SIG-M5 treated with dmso at 0.1 percent for 504 hours (cell line): ENCODE data around the gene SLC15A3.
A peak's percentile ranks its signal among the peaks of the same experiment; 100 is the strongest.

ENCODE experiments used
- DNase-seq: peaks from one replicate; lab custom pipeline; 2025; ENCODE audit not compliant: unreplicated experiment; lab: John Stamatoyannopoulos, UW

SLC15A3 gene

DNA sequence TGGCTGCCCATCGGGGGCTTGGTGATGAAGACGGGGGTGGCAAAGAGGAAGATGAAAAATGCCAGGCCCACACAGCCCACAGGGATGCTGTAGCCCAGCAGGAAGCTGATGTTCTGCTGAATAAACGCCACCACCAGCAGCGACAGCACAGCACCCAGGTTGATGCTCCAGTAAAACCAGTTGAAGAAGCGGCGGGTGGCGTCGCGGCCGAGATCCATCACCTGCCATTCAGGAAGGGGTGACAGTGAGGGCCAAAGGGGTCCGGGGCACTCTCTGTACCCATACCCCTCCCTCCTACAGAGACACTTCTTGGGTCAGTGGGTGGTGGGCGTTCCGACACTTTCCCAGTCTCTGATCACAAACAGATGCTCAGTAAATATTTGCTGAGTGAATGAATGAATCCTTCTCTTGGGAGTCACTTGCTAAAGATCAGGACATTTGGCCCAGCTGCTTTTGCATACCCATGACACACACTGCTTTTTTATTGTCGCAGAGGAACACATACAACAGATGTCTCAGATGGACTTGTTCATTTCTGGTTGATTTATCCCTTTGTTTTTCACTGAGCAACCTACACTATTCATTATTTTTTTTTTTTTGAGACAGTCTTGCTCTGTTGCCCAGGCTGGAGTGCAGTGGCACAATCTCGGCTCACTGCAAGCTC, 5.2 kb downstream of the SLC15A3 start:
- no peak for DNase-seq

DNA sequence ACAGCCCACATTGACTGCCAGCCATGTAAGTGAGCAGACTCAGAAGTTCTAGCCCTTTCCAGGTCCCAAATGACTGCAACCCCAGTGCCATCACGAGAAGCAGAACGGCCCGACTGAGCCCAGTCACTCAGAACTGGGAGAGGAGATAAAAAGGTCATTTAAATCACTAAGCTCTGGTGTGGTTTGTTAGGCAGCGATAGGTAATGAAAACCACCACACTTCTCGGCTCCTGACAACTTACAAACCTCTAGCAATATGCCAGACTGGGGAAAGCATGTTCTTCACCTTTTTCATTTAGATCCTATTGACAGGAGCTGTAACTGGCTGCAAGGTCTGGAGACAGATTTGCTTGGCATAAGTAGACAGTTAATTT, 6.7 kb downstream of the SLC15A3 start:
- no peak for DNase-seq

GRCh38 chr11:60944490-60945294, 7.3 kb downstream of the SLC15A3 start:
- peak; percentile 24 for DNase-seq

GRCh38 chr11:60942970-60943565, 8.9 kb downstream of the SLC15A3 start:
- DNase-seq: peak; percentile 50

GRCh38 chr11:60942219-60942618, 9.8 kb downstream of the SLC15A3 start:
- DNase-seq: peak; percentile 18

GRCh38 chr11:60941371-60942119, 10.4 kb downstream of the SLC15A3 start:
- DNase-seq: no peak

- no peak for DNase-seq
Observed at GRCh38 chr11:60939855-60940254, 12.1 kb downstream of the SLC15A3 start.

DNA sequence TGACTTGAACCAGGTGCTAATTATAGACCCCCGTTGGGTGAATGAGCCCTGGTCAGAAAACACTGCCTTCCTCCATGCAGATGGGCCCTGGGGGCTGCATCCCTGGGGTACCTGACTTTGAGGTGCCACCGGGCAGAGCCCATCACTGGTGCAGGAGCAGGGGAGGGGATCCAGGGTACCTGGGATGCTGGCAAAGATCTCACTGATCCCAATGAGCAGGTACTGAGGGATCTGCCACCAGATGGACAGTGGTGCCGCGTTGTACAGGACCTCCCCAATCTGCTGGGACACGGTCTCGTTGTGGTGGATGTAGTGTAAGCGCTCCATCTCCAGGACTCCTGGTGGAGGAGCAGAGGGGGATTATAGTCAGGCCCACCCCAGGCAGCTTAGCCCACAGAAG, 12.7 kb downstream of the SLC15A3 start:
- DNase-seq: no peak

DNA sequence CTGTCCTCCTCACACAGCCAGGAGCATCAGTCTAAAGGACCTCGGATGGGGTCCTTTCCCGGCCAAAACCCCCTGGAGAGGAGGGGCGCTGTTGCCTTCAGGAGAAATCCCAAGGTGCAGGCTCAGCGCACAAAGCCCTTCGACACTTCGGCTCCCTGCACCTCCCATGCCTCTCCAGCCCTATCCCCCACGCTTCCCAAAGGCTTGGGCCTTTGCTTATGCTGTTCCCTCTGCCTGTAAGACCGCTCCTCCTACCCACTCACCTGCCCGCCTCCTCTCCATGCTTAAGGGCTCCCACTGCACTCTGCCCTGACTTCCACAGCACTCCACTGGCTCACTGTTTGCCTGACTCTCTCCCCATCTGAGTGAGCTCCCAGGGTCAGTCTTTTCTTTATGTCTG, 13.5 kb downstream of the SLC15A3 start:
- no peak for DNase-seq

- no peak for DNase-seq
Observed at GRCh38 chr11:60937811-60938210, 14.2 kb downstream of the SLC15A3 start.

DNA sequence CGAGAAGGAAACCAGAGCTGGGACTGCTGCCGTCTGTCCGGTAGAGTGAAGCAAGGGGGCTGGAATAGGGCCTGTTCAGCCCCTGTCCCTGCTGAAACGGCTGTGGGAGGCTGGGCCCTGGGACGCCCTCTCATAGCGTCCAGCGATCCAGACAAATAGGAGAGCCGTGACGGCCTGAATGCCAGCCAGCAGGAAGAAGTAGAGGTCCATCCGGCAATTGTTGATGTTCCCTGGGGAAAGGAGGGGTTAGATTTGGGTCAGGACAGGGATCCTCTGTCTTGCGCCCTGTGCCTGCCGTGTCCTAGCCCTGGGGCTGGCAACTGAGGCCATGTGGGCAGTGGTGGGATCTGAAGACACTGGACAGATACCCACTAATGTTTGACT, 14.8 kb downstream of the SLC15A3 start:
- DNase-seq: no peak

GRCh38 chr11:60936467-60937143, 15.4 kb downstream of the SLC15A3 start:
- DNase-seq: no peak

- no peak for DNase-seq
Observed at GRCh38 chr11:60935676-60936442, 16.1 kb downstream of the SLC15A3 start.

- DNase-seq: no peak
Observed at GRCh38 chr11:60934790-60935605, 17.0 kb downstream of the SLC15A3 start.

DNA sequence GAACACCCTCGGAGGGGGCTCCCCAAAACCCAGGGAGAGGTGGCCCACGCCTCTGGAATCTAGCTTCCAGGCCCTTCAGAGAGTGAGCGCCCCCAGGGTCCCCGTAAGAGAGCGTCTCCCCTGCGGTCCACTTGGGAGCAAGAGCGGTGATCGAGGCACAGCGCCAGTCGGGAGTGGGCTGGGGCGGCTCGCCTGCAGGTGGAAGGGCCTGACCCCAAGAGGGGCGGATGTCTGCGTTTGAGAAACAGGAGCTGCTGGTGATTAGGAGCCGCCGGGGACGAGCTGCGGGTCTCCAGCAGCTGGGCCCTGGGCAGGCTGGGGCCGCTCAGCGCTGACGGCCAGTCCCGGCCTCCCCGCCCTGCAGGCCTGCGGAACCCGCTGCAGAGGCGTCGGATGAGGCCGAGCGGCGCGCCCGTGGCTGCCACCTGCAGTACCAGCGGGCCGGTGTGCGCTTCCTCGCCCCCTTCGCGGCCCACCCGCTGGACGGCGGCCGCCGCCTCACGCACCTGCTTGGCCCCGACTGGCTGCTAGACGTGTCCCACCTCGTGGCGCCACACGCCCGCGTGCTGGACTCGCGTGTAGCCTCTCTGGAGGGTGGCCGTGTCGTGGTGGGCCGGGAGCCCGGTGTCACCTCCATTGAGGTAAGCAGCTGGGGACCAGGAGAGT, 17.7 kb downstream of the SLC15A3 start:
- DNase-seq: no peak

DNA sequence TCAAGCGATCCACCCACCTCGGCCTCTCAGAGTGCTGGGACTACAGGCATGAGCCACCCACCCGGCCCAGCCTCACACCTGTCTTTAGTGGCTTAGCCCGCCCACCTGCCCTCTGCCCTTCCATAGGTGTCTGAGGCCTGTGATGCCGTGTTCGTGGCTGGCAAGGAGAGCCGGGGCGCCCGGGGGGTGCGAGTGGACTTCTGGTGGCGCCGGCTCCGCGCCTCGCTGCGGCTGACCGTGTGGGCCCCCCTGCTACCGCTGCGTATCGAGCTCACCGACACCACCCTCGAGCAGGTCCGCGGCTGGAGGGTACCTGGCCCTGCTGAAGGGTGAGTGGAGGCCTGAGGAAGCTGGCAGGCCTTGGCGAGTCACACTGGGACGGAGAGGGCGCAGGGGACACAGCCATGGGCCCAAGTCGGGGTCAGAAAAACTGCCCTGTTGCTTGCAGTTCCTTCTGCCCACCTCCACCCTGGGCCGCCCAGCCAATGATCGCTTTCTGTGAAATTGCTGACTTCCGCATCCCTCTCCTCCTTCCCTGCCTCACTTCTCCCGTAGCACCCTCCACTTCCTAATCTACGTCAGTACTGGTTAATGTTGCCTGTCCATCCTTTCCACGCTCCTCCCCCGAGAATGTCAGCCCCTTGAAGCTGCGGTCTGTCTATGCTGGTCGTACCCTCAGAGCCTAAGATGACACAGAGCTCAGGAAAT, 18.4 kb downstream of the SLC15A3 start:
- no peak for DNase-seq

- DNase-seq: no peak
Observed at GRCh38 chr11:60932605-60933356, 19.2 kb downstream of the SLC15A3 start.

DNA sequence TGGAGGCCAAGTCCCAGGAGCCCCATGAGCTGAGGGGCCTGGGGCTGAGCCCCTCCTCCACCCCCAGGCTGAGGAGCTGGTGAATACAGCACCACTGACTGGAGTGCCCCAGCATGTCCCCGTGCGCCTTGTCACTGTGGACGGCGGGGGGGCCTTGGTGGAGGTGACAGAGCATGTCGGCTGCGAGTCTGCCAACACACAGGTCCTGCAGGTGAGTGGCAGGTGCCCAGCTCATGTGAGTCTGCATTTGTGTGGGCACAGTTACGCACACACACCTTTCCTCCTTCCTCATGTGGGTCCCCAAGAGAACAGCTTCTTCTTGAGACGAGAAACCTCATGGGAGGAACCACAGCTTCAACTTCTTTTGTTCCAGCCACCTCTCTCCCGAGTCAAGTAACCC, 20.1 kb downstream of the SLC15A3 start:
- no peak for DNase-seq
